Hepatic stellate cell (primary cell): ENCODE data around the gene RBKS.
"Not testable (repeated sequence)": the region's sequence is repeated elsewhere in the genome, so short reads cannot be mapped to it uniquely, and the experiment has no call there.

Experiments
- DNase-seq: peaks from one replicate; pipeline ENCODE4 v3.0.0; 2011; ENCODE audit warnings: low spot score

The RBKS gene

GRCh38 chr2:27906074-27906473 lies 15.9 kb upstream of the RBKS start:
- DNase-seq, result no peak

GRCh38 chr2:27904405-27904665 lies 14.1 kb upstream of the RBKS start:
- no peak for DNase-seq

- no peak for DNase-seq
Measured at GRCh38 chr2:27903649-27904404, 13.6 kb upstream of the RBKS start.

- DNase-seq, result no peak
Measured at GRCh38 chr2:27903018-27903417, 12.8 kb upstream of the RBKS start.

GRCh38 chr2:27902098-27902497 lies 11.9 kb upstream of the RBKS start:
- DNase-seq, result no peak

GRCh38 chr2:27901234-27901633 lies 11.0 kb upstream of the RBKS start:
- DNase-seq, result no peak

GRCh38 chr2:27897717-27898116 lies 7.5 kb upstream of the RBKS start:
- DNase-seq, result no peak

GRCh38 chr2:27893006-27893405 lies 2.8 kb upstream of the RBKS start:
- DNase-seq, result no peak

GRCh38 chr2:27891673-27892105 lies 1.5 kb upstream of the RBKS start:
- DNase-seq, result no peak

- peak; percentile 59 for DNase-seq
Measured at GRCh38 chr2:27890924-27891672, 911 bp upstream of the RBKS start.

GRCh38 chr2:27889774-27890145 lies 427 bp downstream of the RBKS start:
- DNase-seq, result no peak

GRCh38 chr2:27888790-27889189 lies 1.4 kb downstream of the RBKS start:
- DNase-seq, result peak; percentile 29

GRCh38 chr2:27887830-27888229 lies 2.4 kb downstream of the RBKS start:
- DNase-seq, result no peak

GRCh38 chr2:27887111-27887510 lies 3.1 kb downstream of the RBKS start:
- no peak for DNase-seq

GRCh38 chr2:27886322-27886721 lies 3.9 kb downstream of the RBKS start:
- DNase-seq, result no peak

GRCh38 chr2:27885661-27886060 lies 4.5 kb downstream of the RBKS start:
- DNase-seq, result no peak

- DNase-seq, result no peak
Measured at GRCh38 chr2:27885234-27885633, 5.0 kb downstream of the RBKS start.

- no peak for DNase-seq
Measured at GRCh38 chr2:27884601-27885000, 5.6 kb downstream of the RBKS start.

- DNase-seq, result not testable (repeated sequence)
Measured at GRCh38 chr2:27882584-27882922, 7.6 kb downstream of the RBKS start.

GRCh38 chr2:27881815-27882583 lies 8.2 kb downstream of the RBKS start:
- not testable (repeated sequence) for DNase-seq

- DNase-seq, result no peak
Measured at GRCh38 chr2:27878825-27879224, 11.4 kb downstream of the RBKS start.

GRCh38 chr2:27875089-27875881 lies 14.9 kb downstream of the RBKS start:
- DNase-seq, result no peak
